ENCODE measurements around the gene MKNK1. TPM values are rescaled to one million over a fixed set of nuclear protein-coding genes. Genes with fewer than 3 reads are reported as not detected.
A peak's percentile ranks its signal among the peaks of the same experiment; 100 is the strongest.

Gene MKNK1
- total RNA-seq, 1 experiment from 2014 or later = 12.9 TPM

- no peak overlapping the region for H3K4me2 ChIP-seq (ENCODE audit: insufficient read depth, insufficient read length, low read length)
- H2BK15ac ChIP-seq (ENCODE audit: low read depth, low read length) = no peak overlapping the region
- peak overlapping the region; percentile 82 to 89 (median 84); a peak in 5 of 7 replicates for H3K27ac Mint-ChIP-seq
- no peak overlapping the region for H3K4ac ChIP-seq (ENCODE audit: low read depth, low read length)
- H3K27me3 Mint-ChIP-seq (ENCODE audit: low read depth) = peaks cover 3% of the 10 kb centered on the region; the same call in 1 of the 2 replicates
- H3K4me3 Mint-ChIP-seq = no peak overlapping the region
- no peaks in the 10 kb centered on the region for H3K9me3 ChIP-seq (ENCODE audit: control insufficient read depth, low read depth, low read length)
- no peak overlapping the region for H3K27ac ChIP-seq (ENCODE audit: insufficient read length, low read depth, low read length)
- H3K27me3 ChIP-seq (ENCODE audit: insufficient read depth, low read length) = no peaks in the 10 kb centered on the region
- H3K4me1 Mint-ChIP-seq = peaks cover 44 to 50% of the 10 kb centered on the region in 2 experiments
- TF ChIP-seq CTCF (conservative IDR thresholded peaks at IDR 0.05) = no peak
- H3K79me1 ChIP-seq (ENCODE audit: insufficient read depth, low read depth, low read length, poor library complexity, severe bottlenecking) = no peaks in the 10 kb centered on the region
- no peak overlapping the region for H4K8ac ChIP-seq (replicated peaks; ENCODE audit: insufficient read length, low read depth, low read length)
- H3K9me3 Mint-ChIP-seq = no peaks in the 10 kb centered on the region
- H3K18ac ChIP-seq (ENCODE audit: insufficient read length, low read depth, low read length) = peak overlapping the region; percentile 2
- H4K20me1 ChIP-seq (ENCODE audit: control insufficient read depth, insufficient read depth, insufficient read length) = no peaks in the 10 kb centered on the region
- no peak overlapping the region for H4K91ac ChIP-seq (ENCODE audit: insufficient read length, low read depth, low read length)
- no peak overlapping the region for H2AK5ac ChIP-seq (ENCODE audit: insufficient read length, low read length)
- WGBS (ENCODE audit: extremely low coverage, insufficient read length, low lambda C conversion rate) = no CpG with 5 or more reads among the region's 7 CpGs
- DNase-seq = peak; percentile 42
- H3K79me2 ChIP-seq (ENCODE audit: insufficient read depth, low read length) = no peaks in the 10 kb centered on the region
- no peak overlapping the region for H3K23ac ChIP-seq (ENCODE audit: insufficient read length, low read depth, low read length)
- no peak overlapping the region for H3K56ac ChIP-seq (ENCODE audit: insufficient read length, low read depth, low read length)
- no peak overlapping the region for H2BK120ac ChIP-seq (ENCODE audit: low read depth, low read length, poor library complexity, severe bottlenecking)
- no peak overlapping the region for H3K9ac ChIP-seq (ENCODE audit: extremely low read depth, insufficient read length, low read length)
- H3K14ac ChIP-seq (ENCODE audit: insufficient read depth, low read length) = 0 out of 2 replicates have a peak overlapping the region, but pooled peaks have one; percentile 4
- H4K5ac ChIP-seq (ENCODE audit: insufficient read length, low read depth, low read length) = no peak overlapping the region
- no peak overlapping the region for H2AFZ ChIP-seq (ENCODE audit: low read length)
- H2BK12ac ChIP-seq (ENCODE audit: insufficient read length, low read depth, low read length) = no peak overlapping the region
- peaks cover 0 to 10% (median 2%) of the 10 kb centered on the region in 3 experiments; a peak in 3 of 7 replicates for H3K36me3 Mint-ChIP-seq (ENCODE audit: insufficient read depth in 1 of 3, low read depth in 3 of 3)
- peaks cover 5% of the 10 kb centered on the region for H3K23me2 ChIP-seq (ENCODE audit: insufficient read length, low read depth, low read length, poor library complexity, severe bottlenecking)
- H2BK20ac ChIP-seq (ENCODE audit: low read depth, low read length, poor library complexity, severe bottlenecking) = no peak overlapping the region
- H2BK5ac ChIP-seq (ENCODE audit: insufficient read length, low read length) = no peak overlapping the region
- peaks cover 14% of the 10 kb centered on the region; the same call in 1 of the 2 replicates for H3K4me1 ChIP-seq (ENCODE audit: insufficient read depth, low read length)
- no peak overlapping the region for H3T11ph ChIP-seq (ENCODE audit: low read length)
Measured at GRCh38 chr1:46611691-46612221, 7.7 kb upstream of the MKNK1 start.

Measured in H9 (cell line).